B cell (primary cell): Measurements from ENCODE around the gene THEM5. TPM values are rescaled to one million over a fixed set of nuclear protein-coding genes. Genes with fewer than 3 reads are reported as not detected.
"Not testable (repeated sequence)": the region's sequence is repeated elsewhere in the genome, so short reads cannot be mapped to it uniquely, and the experiment has no call there.

Experiments used
- ATAC-seq: fragments of 200-7000 bp; cut with Tn5 transposase; one replicate; pipeline ENCODE4 v1.10.0; 2021; ENCODE audit warnings: low read depth, mild to moderate bottlenecking, moderate number of reproducible peaks, moderate library complexity
- CTCF ChIA-PET: fragments of 350-600 bp; sonication (Branson Sonifier 250); formaldehyde crosslinking; loops from one replicate; lab custom pipeline; 2021; ENCODE audit warnings: antibody characterized with exemption, inconsistent platforms; lab: Charles Lee
- POLR2A ChIA-PET: fragments of 350-600 bp; sonication (Branson Sonifier 250); formaldehyde crosslinking; loops from one replicate; lab custom pipeline; 2021; ENCODE audit warnings: antibody characterized with exemption; lab: Charles Lee
- DNase-seq: peaks from one replicate; pipeline ENCODE4 v3.0.0; 2013
- H2AFZ ChIP-seq: 2 replicates; pipeline ENCODE4 v1.6.1; 2012; ENCODE audit warnings: mild to moderate bottlenecking, low read depth, low read length; ENCODE audit not compliant: insufficient read depth, poor library complexity, severe bottlenecking
- H3K27ac ChIP-seq, 2 donors: 1 replicate in 1 of 2; 2 replicates in 1 of 2; pipeline ENCODE4 v1.5.1; 2012 to 2013; ENCODE audit warnings: low read length in 2 of 2, mild to moderate bottlenecking in 2 of 2, moderate library complexity in 1 of 2
- H3K27me3 ChIP-seq, 4 experiments: fragments of 200-600 bp in 1 of 4; sonication (generic) in 1 of 4; replicated peaks in 1 of 4; 1 replicate in 2 of 4; 2 replicates in 2 of 4; pipeline versions ENCODE4 v1.6.1 to v1.7.0; 2013 to 2016; ENCODE audit warnings: low read length in 3 of 4, mild to moderate bottlenecking in 2 of 4, mixed read lengths in 1 of 4, moderate library complexity in 1 of 4; ENCODE audit not compliant: insufficient read depth in 4 of 4, control insufficient read depth in 3 of 4; ENCODE audit errors: control extremely low read depth in 1 of 4
- H3K36me3 ChIP-seq, 2 experiments: replicated peaks in 1 of 2; 1 replicate in 1 of 2; 2 replicates in 1 of 2; pipeline versions ENCODE4 v1.6.1 to v1.7.1; 2013; ENCODE audit warnings: low read length in 1 of 2; ENCODE audit not compliant: insufficient read depth in 2 of 2, control insufficient read depth in 1 of 2; ENCODE audit errors: control extremely low read depth in 1 of 2, extremely low read depth in 1 of 2
- H3K4me1 ChIP-seq, 2 donors: fragments of 200-600 bp in 1 of 2; sonication (generic) in 1 of 2; 1 replicate in 1 of 2; 2 replicates in 1 of 2; pipeline versions ENCODE4 v1.5.1 to v1.6.1; 2013 to 2017; ENCODE audit warnings: low read length in 2 of 2; ENCODE audit not compliant: control insufficient read depth in 2 of 2, insufficient read depth in 2 of 2
- H3K4me2 ChIP-seq: replicated peaks from 2 replicates; pipeline ENCODE3; 2012; ENCODE audit warnings: mild to moderate bottlenecking, low read depth, low read length; ENCODE audit not compliant: poor library complexity, severe bottlenecking
- H3K4me3 ChIP-seq, 5 experiments: fragments of 200-600 bp in 1 of 5; sonication (generic) in 1 of 5; 1 replicate in 3 of 5; 2 replicates in 2 of 5; pipeline versions ENCODE4 v1.5.1 to v1.7.0; 2011 to 2016; ENCODE audit warnings: low read length in 4 of 5, mild to moderate bottlenecking in 4 of 5, low read depth in 2 of 5, control low read depth in 1 of 5, moderate library complexity in 1 of 5; ENCODE audit not compliant: insufficient read depth in 1 of 5; ENCODE audit errors: control extremely low read depth in 1 of 5, extremely low read depth in 1 of 5
- H3K79me2 ChIP-seq: fragments of 200-600 bp; sonication (generic); one replicate; pipeline ENCODE4 v1.6.0; 2016; ENCODE audit warnings: low read length; ENCODE audit not compliant: control insufficient read depth, insufficient read depth
- H3K9ac ChIP-seq: fragments of 200-600 bp; sonication (generic); 2 replicates; pipeline ENCODE4 v1.6.1; 2017; ENCODE audit warnings: mild to moderate bottlenecking, low read length, moderate library complexity
- H3K9me3 ChIP-seq, 3 donors: one replicate each; pipeline versions ENCODE4 v1.6.1 to v1.7.1; 2013; ENCODE audit warnings: low read length in 2 of 3; ENCODE audit not compliant: control insufficient read depth in 2 of 3, insufficient read depth in 1 of 3; ENCODE audit errors: control extremely low read depth in 1 of 3
- H4K20me1 ChIP-seq: 2 replicates; pipeline ENCODE4 v1.6.0; 2012; ENCODE audit warnings: mild to moderate bottlenecking, low read length; ENCODE audit not compliant: insufficient read depth, control insufficient read depth, poor library complexity, severe bottlenecking
- H3K27ac Mint-ChIP-seq: one replicate; pipeline ENCODE4 v1.8.0; 2021; ENCODE audit warnings: mixed read lengths
- H3K27me3 Mint-ChIP-seq: one replicate; pipeline ENCODE4 v1.8.0; 2021; ENCODE audit warnings: mixed read lengths
- H3K4me1 Mint-ChIP-seq: one replicate; pipeline ENCODE4 v1.8.0; 2021; ENCODE audit warnings: mixed read lengths
- H3K4me3 Mint-ChIP-seq: one replicate; pipeline ENCODE4 v1.8.0; 2021; ENCODE audit warnings: mixed read lengths
- H3K9me3 Mint-ChIP-seq: one replicate; pipeline ENCODE4 v1.8.0; 2022; ENCODE audit warnings: mixed read lengths; ENCODE audit not compliant: insufficient read depth
- WGBS: methylation state at CpG from one replicate; pipeline ENCODE4 v1.1.5; 2013; ENCODE audit warnings: missing lambda C conversion rate; ENCODE audit not compliant: insufficient coverage; 5-methylcytosine and 5-hydroxymethylcytosine counted together
- intact Hi-C: fragments of 100-400 bp; cut with micrococcal nuclease; formaldehyde crosslinking; loops from one replicate; pipeline ENCODE4 v1.10.0; 2022
- polyA plus RNA-seq: library from polyadenylated mRNA; depleted of rRNA; stranded (reverse); fragments of >200 nt; gene quantifications from 2 replicates; pipeline ENCODE4 v1.2.3, GENCODE V29; 2012
- total RNA-seq, 2 donors: library from RNA; stranded (reverse); fragments of 120-200 nt in 1 of 2; gene quantifications; 1 replicate in 1 of 2; 2 replicates in 1 of 2; pipeline versions ENCODE4 v1.2.3 to v1.2.4, GENCODE V29; 2013 to 2022

The THEM5 gene
- total and polyA plus RNA-seq, 2 donors (not counting 1 experiment from before 2014, with no cell fraction given) = not detected

- intact Hi-C loops, H3K4me1 ChIP-seq, H3K4me1 Mint-ChIP-seq, H3K4me3 Mint-ChIP-seq, H3K79me2 ChIP-seq, DNase-seq, POLR2A ChIA-PET, H3K9me3 Mint-ChIP-seq, H3K27me3 Mint-ChIP-seq, H3K27me3 ChIP-seq, H3K4me3 ChIP-seq, H3K9ac ChIP-seq, H3K27ac ChIP-seq, H4K20me1 ChIP-seq, H3K9me3 ChIP-seq, ATAC-seq, H3K36me3 ChIP-seq: not testable (repeated sequence)
- Histone ChIP-seq H3K4me2 (peak overlapping the region; percentile 41), H2AFZ (peak overlapping the region; percentile 10)
- WGBS = no CpG with 5 or more reads among the region's 3 CpGs
- H3K27ac Mint-ChIP-seq = peak overlapping the region; percentile 10
- CTCF ChIA-PET = interaction anchor here (0.8 to 1.6 kb wide), 4 partner anchors 12 to 117 kb away, joined by 3 to 9 read pairs (median 4); no protein-coding TSS in a partner anchor
Measured at GRCh38 chr1:151884445-151884844, 30.9 kb upstream of the THEM5 start.

- H2AFZ ChIP-seq, H3K36me3 ChIP-seq, H4K20me1 ChIP-seq, POLR2A ChIA-PET, DNase-seq, intact Hi-C loops, H3K27me3 ChIP-seq, H3K9me3 ChIP-seq, H3K9ac ChIP-seq, H3K27ac Mint-ChIP-seq, H3K79me2 ChIP-seq, H3K4me3 ChIP-seq, H3K9me3 Mint-ChIP-seq, H3K4me1 Mint-ChIP-seq, H3K27me3 Mint-ChIP-seq, H3K4me3 Mint-ChIP-seq, ATAC-seq, H3K4me1 ChIP-seq, H3K27ac ChIP-seq: not testable (repeated sequence)
- peak overlapping the region; percentile 41 for H3K4me2 ChIP-seq
- no CpG with 5 or more reads among the region's 4 CpGs for WGBS
- CTCF ChIA-PET = interaction anchor here (0.8 to 1.6 kb wide), 4 partner anchors 13 to 118 kb away, joined by 3 to 9 read pairs (median 4); no protein-coding TSS in a partner anchor
Measured at GRCh38 chr1:151883898-151884297, 30.4 kb upstream of the THEM5 start.

- CTCF ChIA-PET = interaction anchor here (0.8 to 1.2 kb wide), 3 partner anchors 12 to 118 kb away, joined by 3 read pairs; no protein-coding TSS in a partner anchor
- H3K27ac Mint-ChIP-seq, H3K4me3 Mint-ChIP-seq, ATAC-seq, DNase-seq, POLR2A ChIA-PET, H3K9me3 Mint-ChIP-seq, H3K79me2 ChIP-seq, H3K27me3 Mint-ChIP-seq, H3K4me2 ChIP-seq, H2AFZ ChIP-seq, H3K4me3 ChIP-seq, H3K4me1 Mint-ChIP-seq, H3K9me3 ChIP-seq, H3K36me3 ChIP-seq, H3K27me3 ChIP-seq, H3K9ac ChIP-seq, intact Hi-C loops, H4K20me1 ChIP-seq, H3K27ac ChIP-seq, H3K4me1 ChIP-seq: not testable (repeated sequence)
- WGBS = 100% methylated on average over 2 of the region's 5 CpGs
Measured at GRCh38 chr1:151882918-151883317, 29.4 kb upstream of the THEM5 start.
